ENCODE measurements around the gene WFDC5.
A peak's percentile ranks its signal among the peaks of the same experiment; 100 is the strongest.

WFDC5 gene

DNA sequence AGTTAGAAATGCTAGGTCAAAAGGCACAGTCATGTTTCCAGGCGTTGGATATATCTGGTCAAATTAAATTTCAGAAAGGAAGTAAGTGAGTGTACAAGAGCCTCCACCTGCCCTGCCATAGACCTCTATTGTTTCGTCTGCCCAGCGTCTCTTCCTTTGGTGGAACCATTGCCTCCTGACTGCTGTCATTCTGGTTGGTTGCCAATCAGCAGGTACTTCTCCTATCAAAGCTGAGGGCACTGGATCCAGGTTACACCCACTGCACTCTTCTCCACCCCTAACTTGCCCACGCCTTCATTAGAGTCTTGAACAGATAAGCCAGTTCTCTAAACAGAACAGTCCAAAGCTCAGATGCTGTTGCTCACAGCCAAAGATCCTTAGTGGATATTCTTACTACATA, 2.6 kb upstream of the WFDC5 start:
- in situ Hi-C loops (cut with MboI; ENCODE audit: low pct_unique_long_range_greater_than_20kb, low sequenced_read_pairs): no loop called here
- no peak for DNase-seq

GRCh38 chr20:45115829-45116228, 855 bp upstream of the WFDC5 start:
- in situ Hi-C loops (cut with MboI; ENCODE audit: low pct_unique_long_range_greater_than_20kb, low sequenced_read_pairs): no loop called here
- no peak for DNase-seq

- in situ Hi-C loops (cut with MboI; ENCODE audit: low pct_unique_long_range_greater_than_20kb, low sequenced_read_pairs): no loop called here
- no peak for DNase-seq
Measured at GRCh38 chr20:45115386-45115774, 406 bp upstream of the WFDC5 start.

GRCh38 chr20:45113865-45114264, 1.1 kb downstream of the WFDC5 start:
- in situ Hi-C loops (cut with MboI; ENCODE audit: low pct_unique_long_range_greater_than_20kb, low sequenced_read_pairs): no loop called here
- no peak for DNase-seq

- in situ Hi-C loops (cut with MboI; ENCODE audit: low pct_unique_long_range_greater_than_20kb, low sequenced_read_pairs): no loop called here
- no peak for DNase-seq
Measured at GRCh38 chr20:45112754-45113153, 2.2 kb downstream of the WFDC5 start.

- in situ Hi-C loops (cut with MboI; ENCODE audit: low pct_unique_long_range_greater_than_20kb, low sequenced_read_pairs): no loop called here
- peak; percentile 15 for DNase-seq
Measured at GRCh38 chr20:45111799-45112471, 3.0 kb downstream of the WFDC5 start.

DNA sequence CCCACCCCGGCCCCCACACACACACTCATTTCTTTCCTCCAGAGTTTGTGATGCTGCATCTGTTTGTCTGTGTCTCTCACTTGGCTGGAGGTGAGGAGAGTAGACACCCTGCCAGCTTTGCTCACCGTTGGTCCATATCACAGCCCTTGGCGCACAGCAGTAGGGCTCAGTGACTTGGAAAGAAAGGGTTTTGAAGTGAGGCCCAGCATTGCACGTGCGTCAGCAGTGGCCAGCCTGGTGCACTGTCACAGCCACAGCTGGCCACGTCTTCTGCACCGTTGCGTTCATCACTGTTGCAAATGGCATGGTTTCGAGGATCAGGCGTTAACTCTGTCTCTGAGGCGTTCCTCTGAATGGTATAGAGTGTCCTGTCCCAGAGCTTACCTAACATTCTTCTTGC, 3.7 kb downstream of the WFDC5 start:
- DNase-seq: no peak
- in situ Hi-C loops (cut with MboI; ENCODE audit: low pct_unique_long_range_greater_than_20kb, low sequenced_read_pairs): no loop called here

GRCh38 chr20:45110301-45110700, 4.7 kb downstream of the WFDC5 start:
- DNase-seq: no peak
- in situ Hi-C loops (cut with MboI; ENCODE audit: low pct_unique_long_range_greater_than_20kb, low sequenced_read_pairs): no loop called here

DNA sequence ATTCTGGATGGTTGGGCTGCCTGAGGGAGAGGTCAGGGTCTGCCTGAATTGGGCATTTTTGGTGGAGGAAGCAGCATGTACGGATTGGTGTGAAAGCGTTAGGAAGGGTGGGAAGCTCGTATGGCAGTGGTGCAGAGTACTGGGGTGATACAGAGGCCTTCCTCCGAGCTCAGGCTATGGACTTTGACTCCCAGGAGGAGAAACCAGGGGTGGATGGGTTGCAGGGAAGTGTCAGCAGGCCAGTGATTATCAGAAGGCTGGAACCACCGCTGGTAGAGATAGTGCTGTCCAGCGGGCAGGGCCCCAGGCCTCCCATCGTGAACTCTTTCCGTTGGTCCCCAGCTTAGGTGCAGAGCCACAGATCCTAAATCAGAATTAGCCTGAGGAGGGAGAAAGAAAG, 5.3 kb downstream of the WFDC5 start:
- in situ Hi-C loops (cut with MboI; ENCODE audit: low pct_unique_long_range_greater_than_20kb, low sequenced_read_pairs): no loop called here
- DNase-seq: no peak

- in situ Hi-C loops (cut with MboI; ENCODE audit: low pct_unique_long_range_greater_than_20kb, low sequenced_read_pairs): no loop called here
- DNase-seq: no peak
Measured at GRCh38 chr20:45105317-45105716, 9.7 kb downstream of the WFDC5 start.

- in situ Hi-C loops (cut with MboI; ENCODE audit: low pct_unique_long_range_greater_than_20kb, low sequenced_read_pairs): no loop called here
- DNase-seq: peak; percentile 36
Measured at GRCh38 chr20:45104786-45105185, 10.2 kb downstream of the WFDC5 start.

DNA sequence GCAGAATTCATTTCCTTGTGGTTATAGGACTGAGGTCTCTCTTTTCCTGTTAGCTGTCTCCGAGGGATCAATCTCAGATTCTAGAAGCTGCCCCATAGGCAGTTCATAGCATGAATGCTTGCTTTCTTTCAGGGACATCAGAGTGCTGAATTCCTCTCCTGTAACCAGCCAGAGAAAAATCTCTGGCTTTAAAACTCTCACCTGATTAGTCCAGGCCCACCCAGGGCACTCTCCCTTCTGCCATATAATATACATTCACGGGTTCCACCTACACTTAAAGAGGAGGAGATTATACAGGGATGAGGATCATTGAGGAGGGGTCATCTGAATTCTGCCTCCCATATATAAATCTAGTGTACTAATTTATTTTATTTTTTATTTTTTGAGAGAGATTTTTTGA, 11.9 kb downstream of the WFDC5 start:
- in situ Hi-C loops (cut with MboI; ENCODE audit: low pct_unique_long_range_greater_than_20kb, low sequenced_read_pairs): no loop called here
- no peak for DNase-seq

- in situ Hi-C loops (cut with MboI; ENCODE audit: low pct_unique_long_range_greater_than_20kb, low sequenced_read_pairs): no loop called here
- no peak for DNase-seq
Measured at GRCh38 chr20:45101333-45101850, 13.6 kb downstream of the WFDC5 start.

GRCh38 chr20:45100563-45101245, 14.3 kb downstream of the WFDC5 start, which contains the start of gene KCNS1:
KCNS1 (minus strand) TSS chr20:45101127; CDS start chr20:45099236, 1,891 bp downstream.
- in situ Hi-C loops (cut with MboI; ENCODE audit: low pct_unique_long_range_greater_than_20kb, low sequenced_read_pairs): no loop called here
- DNase-seq: peak; percentile 59

DNA sequence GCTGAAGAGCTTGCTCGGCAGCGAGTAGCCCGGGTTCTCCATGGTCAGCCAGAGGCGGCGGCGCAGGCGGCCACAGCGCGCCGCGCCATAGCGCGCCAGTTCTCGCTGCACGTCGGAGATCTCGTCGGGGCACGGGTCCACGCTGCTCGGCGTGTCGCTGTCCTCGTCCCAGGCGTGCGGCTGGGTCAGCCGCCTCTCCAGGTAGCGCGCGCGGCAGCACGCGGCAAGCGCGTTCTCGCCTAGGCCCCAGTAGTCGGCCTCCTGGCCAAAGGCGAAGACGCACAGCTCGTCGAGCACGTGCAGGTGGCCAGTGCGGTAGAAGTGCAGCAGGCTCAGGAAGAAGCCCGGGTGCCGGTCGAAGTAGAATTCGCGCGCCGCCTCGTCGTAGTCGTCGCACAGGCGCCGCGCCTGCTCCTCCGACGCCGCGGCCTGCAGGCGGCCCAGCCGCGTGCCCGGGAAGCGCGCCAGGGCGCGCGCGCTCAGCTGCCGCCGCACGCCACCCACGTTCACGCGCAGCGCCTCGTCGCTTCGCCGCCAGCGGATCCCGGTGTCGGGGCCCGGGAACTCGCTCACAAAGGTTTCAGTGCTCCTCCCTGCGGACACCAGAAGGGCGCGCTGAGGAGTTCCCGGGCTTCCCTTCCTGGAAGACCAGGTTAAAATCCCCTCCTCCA, 16.7 kb downstream of the WFDC5 start:
- in situ Hi-C loops (cut with MboI; ENCODE audit: low pct_unique_long_range_greater_than_20kb, low sequenced_read_pairs): no loop called here
- DNase-seq: no peak

DNA sequence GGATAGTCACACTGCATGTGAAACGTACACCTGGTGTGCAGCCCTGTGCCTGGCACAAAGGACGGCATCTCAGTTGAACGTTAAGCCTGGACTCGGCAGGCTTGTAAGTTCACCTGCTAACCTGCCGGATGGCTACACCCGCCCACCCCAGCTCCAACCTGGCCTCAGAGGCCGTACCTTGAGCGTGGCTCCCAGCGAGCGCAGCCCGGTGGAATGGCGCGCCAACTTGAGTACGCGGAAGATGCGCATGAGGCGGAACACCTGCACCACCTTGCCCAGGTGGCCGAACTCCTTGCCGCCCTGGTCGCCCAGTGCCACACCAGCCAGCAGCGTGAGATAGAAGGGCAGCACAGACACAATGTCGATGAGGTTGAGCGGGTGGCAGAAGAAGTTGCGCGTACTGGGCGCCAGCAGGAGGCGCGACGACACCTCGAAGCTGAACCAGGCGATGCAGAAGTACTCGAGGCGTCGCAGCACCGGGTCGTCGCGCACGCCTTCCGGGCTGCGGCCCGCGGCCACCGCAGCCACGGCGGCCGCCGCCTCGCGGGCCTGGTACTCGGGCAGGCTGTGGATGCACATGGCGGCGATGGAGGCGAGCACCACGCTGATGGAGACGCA, 17.4 kb downstream of the WFDC5 start:
- DNase-seq: peak; percentile 42
- in situ Hi-C loops (cut with MboI; ENCODE audit: low pct_unique_long_range_greater_than_20kb, low sequenced_read_pairs): no loop called here

- in situ Hi-C loops (cut with MboI; ENCODE audit: low pct_unique_long_range_greater_than_20kb, low sequenced_read_pairs): no loop called here
Measured at GRCh38 chr20:45096781-45097180, 18.2 kb downstream of the WFDC5 start.

GRCh38 chr20:45095805-45096238, 19.2 kb downstream of the WFDC5 start:
- DNase-seq: peak; percentile 75
- in situ Hi-C loops (cut with MboI; ENCODE audit: low pct_unique_long_range_greater_than_20kb, low sequenced_read_pairs): no loop called here

More at GRCh38 chr20:45096781-45097180, 18.2 kb downstream of the WFDC5 start:
- DNase-seq: no peak

DNA sequence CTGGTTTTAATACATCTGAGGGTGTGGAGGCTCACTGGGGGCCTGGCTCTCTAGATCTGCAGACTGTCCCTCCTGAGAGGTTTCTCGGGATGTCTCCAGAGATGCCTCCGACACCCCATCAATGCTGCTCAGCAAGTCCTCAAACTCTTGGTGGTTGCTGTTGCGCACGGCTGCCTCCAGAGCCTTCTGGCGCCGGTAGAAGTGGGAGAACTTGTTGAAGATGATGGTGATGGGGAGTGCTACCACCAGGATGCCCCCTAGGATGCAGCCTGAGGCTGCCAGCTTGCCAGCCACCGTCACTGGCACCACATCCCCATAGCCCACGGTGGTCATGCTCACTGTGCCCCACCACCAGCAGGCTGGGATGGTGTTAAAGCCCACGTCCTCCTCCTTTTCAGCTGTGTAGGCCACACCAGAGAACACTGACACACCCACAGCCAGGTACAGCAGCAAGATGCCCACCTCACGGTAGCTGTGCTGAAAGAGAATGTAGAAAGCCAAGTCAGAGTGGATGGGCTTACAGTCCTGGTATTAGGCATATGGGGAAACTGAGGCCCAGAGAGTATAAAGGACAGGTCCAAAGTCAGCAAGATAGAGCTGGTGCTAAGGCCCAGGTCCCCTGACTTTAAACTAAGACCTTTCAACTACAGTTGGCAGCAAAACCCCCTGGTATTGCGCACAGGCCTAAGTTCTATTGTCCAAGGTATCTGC, 20.0 kb downstream of the WFDC5 start:
- no peak for DNase-seq
- in situ Hi-C loops (cut with MboI; ENCODE audit: low pct_unique_long_range_greater_than_20kb, low sequenced_read_pairs): no loop called here
